GM06990 (cell line): Measurements from ENCODE around the gene CREBRF.

Experiments used
- DNase-seq: peaks from one replicate; pipeline ENCODE4 v3.0.0-alpha.2; 2011; ENCODE audit not compliant: insufficient read length; ENCODE audit errors: extremely low read depth
- H3K27me3 ChIP-seq: replicated peaks from 2 replicates; pipeline ENCODE4 v1.6.0; 2011; ENCODE audit warnings: low read length; ENCODE audit not compliant: control insufficient read depth, insufficient read depth
- H3K36me3 ChIP-seq: 2 replicates; pipeline ENCODE4 v1.5.1; 2011; ENCODE audit warnings: low read length; ENCODE audit not compliant: control insufficient read depth, insufficient read depth
- H3K4me3 ChIP-seq: replicated peaks from 2 replicates; pipeline ENCODE4 v1.5.1; 2011; ENCODE audit warnings: low read depth, mild to moderate bottlenecking, control low read depth, low read length
- TF ChIP-seq, protein P1 (sequence below): IDR thresholded peaks from 2 replicates; pipeline ENCODE4 v1.5.1; 2011; ENCODE audit warnings: low read length, control low read depth, mild to moderate bottlenecking, inconsistent platforms; ENCODE audit not compliant: insufficient read depth, poor library complexity, severe bottlenecking

The CREBRF gene

GRCh38 chr5:173051746-173052145, 4.4 kb upstream of the CREBRF start:
- Histone ChIP-seq H3K4me3 (no peak overlapping the region), H3K36me3 (no peaks in the 10 kb centered on the region), H3K27me3 (no peaks in the 10 kb centered on the region)
- TF ChIP-seq, protein P1, sequence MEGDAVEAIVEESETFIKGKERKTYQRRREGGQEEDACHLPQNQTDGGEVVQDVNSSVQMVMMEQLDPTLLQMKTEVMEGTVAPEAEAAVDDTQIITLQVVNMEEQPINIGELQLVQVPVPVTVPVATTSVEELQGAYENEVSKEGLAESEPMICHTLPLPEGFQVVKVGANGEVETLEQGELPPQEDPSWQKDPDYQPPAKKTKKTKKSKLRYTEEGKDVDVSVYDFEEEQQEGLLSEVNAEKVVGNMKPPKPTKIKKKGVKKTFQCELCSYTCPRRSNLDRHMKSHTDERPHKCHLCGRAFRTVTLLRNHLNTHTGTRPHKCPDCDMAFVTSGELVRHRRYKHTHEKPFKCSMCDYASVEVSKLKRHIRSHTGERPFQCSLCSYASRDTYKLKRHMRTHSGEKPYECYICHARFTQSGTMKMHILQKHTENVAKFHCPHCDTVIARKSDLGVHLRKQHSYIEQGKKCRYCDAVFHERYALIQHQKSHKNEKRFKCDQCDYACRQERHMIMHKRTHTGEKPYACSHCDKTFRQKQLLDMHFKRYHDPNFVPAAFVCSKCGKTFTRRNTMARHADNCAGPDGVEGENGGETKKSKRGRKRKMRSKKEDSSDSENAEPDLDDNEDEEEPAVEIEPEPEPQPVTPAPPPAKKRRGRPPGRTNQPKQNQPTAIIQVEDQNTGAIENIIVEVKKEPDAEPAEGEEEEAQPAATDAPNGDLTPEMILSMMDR: no peak
- no peak for DNase-seq

DNA sequence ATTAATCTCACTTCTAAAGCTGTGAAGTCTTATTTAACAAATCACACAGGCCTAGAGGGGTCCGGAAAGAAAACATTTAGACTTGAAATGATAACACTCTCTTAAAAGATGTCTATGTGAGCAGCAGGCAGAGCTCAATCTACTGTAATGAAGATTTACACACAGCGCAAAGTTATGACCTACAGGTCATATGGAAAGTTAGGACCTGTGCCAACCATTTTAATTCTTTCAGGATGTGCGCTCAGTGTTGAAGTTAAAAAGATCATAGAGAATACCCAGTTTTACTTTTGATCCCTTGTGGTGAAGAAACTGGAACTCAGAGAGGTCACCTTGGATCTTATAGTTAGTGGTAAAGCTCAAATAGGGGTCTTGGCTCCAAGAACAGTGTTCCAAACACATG, 3.1 kb upstream of the CREBRF start:
- Histone ChIP-seq H3K4me3 (no peak overlapping the region), H3K27me3 (no peaks in the 10 kb centered on the region), H3K36me3 (no peaks in the 10 kb centered on the region)
- no peak for DNase-seq
- TF ChIP-seq, protein P1: no peak

GRCh38 chr5:173055042-173055721, 970 bp upstream of the CREBRF start:
- H3K4me3 ChIP-seq: peak overlapping the region; percentile 73
- TF ChIP-seq, protein P1: no peak
- no peaks in the 10 kb centered on the region for H3K36me3 ChIP-seq
- no peaks in the 10 kb centered on the region for H3K27me3 ChIP-seq
- no peak for DNase-seq

GRCh38 chr5:173055722-173055982, 500 bp upstream of the CREBRF start:
- Histone ChIP-seq H3K4me3 (peak overlapping the region; percentile 73), H3K27me3 (no peaks in the 10 kb centered on the region), H3K36me3 (no peaks in the 10 kb centered on the region)
- DNase-seq: no peak
- TF ChIP-seq, protein P1: no peak

GRCh38 chr5:173056783-173057061, 570 bp downstream of the CREBRF start:
- Histone ChIP-seq H3K4me3 (peak overlapping the region; percentile 77), H3K36me3 (no peaks in the 10 kb centered on the region), H3K27me3 (no peaks in the 10 kb centered on the region)
- TF ChIP-seq, protein P1: no peak
- DNase-seq: no peak

- Histone ChIP-seq H3K36me3 (no peaks in the 10 kb centered on the region), H3K27me3 (no peaks in the 10 kb centered on the region), H3K4me3 (peak overlapping the region; percentile 77)
- TF ChIP-seq, protein P1: no peak
- DNase-seq: peak; percentile 98
These were observed 1.1 kb downstream of the CREBRF start for GRCh38 chr5:173057062-173057924.
